ENCODE data around the gene CIP2A.
"Not testable (repeated sequence)": the region's sequence is repeated elsewhere in the genome, so short reads cannot be mapped to it uniquely, and the experiment has no call there.

The CIP2A gene

DNA sequence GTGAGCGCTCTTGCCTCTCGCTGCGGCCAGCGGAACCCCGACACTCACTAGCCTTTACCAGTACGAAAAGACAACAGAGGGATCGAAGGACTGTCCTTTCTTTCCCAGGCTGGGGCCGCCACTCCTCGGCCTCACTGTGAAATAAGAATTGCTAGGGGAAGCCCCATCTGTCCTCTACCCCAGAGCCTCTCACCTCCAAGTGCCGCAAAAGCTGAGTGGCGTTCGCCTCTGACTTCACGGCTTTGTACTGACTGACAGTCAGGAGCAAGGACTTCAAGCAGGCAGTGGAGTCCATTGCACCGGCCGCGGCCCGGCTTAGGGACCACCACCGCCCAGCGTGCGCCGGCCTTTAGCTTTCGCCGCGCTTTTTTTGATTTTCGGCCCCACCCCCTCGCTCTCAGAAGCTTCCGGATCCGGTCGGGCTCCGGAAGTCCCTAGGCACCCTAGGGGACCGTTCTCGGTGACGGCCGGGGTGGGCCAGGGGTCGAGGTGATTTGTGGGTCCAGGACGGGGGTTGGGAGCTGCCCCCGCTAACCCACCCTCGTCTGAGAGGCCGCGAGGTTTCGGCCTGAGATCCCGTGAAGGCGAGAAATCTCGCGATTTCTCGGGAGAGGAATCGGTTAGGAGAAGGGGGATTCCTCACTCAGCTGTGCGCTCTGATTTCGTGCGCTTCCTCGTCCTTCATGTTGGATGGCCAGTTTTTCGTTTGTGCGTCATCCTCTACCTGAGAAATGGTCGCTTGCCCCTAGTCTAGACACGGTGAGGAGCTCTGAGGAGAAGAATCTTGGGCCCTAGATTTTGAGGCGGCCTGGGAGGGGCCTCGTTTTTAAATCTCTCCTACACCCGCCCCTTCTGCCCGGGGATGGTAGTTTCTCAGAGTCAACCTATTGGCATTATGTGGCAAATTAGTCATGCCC is at the start of gene CIP2A, which contains the start of gene DZIP3:
Gene CIP2A, minus strand, starts transcription at position 358 of the 917 bp plus-strand sequence. Its CDS starts 63 bp downstream, at position 295.
Gene DZIP3, plus strand, starts transcription at position 642 of the 917 bp plus-strand sequence. CDS start 15,685 bp downstream, outside the sequence.
- peak; percentile 56 to 66 for DNase-seq (ENCODE audit: low read depth in 2 of 2)

GRCh38 chr3:108629974-108630373 is 40.7 kb upstream of the CIP2A start:
- DNase-seq (ENCODE audit: low read depth in 2 of 2), result no peak

DNA sequence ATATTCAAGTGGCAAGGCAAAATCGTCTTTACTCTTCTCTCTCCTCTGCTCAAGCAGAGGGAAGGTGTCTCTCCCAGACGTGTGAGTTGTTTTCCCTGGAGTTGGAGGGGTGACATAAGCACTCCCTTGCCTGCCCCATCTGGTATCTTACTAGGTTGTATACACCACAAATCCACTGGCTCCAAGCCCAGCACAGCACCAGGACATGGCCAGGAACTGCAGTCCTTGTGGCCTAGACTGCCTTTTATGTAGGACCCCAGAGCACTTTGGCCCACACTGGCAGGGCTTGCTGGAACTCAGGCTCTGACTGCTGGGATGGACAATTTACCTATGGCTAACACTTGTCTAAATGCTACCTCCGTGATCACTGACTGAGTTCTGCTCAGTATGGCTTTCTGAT is 34.3 kb upstream of the CIP2A start:
- no peak for DNase-seq (ENCODE audit: low read depth in 2 of 2)

DNA sequence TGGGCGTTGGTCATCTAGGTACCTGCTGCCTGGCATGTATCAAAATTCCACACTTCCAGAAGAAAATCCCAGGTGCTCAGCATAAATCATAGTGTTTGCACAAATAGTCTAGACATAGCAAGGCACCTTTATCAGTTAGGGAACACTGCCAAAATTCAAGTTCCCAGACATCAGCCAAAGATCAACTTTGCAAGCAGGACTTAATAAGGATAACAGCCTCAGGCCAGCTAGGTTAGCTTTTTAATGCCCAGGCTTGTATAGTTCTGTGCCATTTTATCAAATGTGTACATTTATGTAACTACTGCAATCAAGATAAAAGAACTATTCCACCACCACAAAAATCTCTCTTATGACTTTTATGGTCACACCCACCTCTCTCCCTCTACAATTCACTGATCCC is 31.0 kb upstream of the CIP2A start:
- DNase-seq (ENCODE audit: low read depth in 2 of 2), result no peak

GRCh38 chr3:108616090-108616489 is 26.9 kb upstream of the CIP2A start:
- not testable (repeated sequence) for DNase-seq (ENCODE audit: low read depth in 2 of 2)

- DNase-seq (ENCODE audit: low read depth in 2 of 2), result no peak
These were observed 21.4 kb upstream of the CIP2A start for GRCh38 chr3:108610651-108611050.

GRCh38 chr3:108608750-108609149 is 19.5 kb upstream of the CIP2A start:
- no peak for DNase-seq (ENCODE audit: low read depth in 2 of 2)

DNA sequence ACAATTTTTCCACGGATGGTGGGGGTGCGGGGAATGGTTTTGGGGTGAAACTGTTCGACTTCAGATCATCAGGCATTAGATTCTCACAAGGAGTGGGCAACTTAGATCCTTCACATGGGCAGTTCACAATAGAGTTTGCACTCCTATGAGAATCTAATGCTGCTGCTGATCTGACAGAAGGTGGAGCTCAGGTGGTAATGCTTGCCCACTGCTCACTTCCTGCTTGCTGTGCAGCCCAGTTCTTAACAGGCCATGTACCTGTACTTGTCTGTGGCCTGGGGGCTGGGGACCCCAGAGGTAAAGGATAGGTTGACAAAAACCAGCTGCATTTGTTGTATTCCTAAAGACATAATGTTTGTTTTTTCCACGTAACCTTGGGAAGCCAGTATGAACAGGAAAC is 16.3 kb upstream of the CIP2A start:
- DNase-seq (ENCODE audit: low read depth in 2 of 2), result no peak

- no peak for DNase-seq (ENCODE audit: low read depth in 2 of 2)
These were observed 15.8 kb upstream of the CIP2A start for GRCh38 chr3:108605028-108605427.

DNA sequence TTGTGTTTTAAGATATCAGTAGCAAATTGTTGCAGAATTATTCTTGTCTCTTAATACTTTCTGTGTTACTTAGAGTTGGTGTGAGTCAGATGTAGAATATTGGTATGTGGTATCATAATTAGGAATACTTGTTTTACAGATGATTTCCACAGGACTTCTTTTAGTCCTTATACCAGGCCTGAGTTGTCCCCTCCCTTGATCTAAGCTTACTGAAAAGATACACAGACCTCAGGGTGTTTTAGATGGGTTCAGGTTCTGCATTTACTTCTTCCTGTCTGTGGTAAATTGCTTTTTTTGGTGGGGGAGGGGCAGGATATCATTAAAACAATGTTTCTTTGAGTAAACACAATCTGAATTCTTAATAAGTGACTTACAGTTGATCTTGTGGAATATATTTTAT is 14.5 kb upstream of the CIP2A start:
- no peak for DNase-seq (ENCODE audit: low read depth in 2 of 2)

DNA sequence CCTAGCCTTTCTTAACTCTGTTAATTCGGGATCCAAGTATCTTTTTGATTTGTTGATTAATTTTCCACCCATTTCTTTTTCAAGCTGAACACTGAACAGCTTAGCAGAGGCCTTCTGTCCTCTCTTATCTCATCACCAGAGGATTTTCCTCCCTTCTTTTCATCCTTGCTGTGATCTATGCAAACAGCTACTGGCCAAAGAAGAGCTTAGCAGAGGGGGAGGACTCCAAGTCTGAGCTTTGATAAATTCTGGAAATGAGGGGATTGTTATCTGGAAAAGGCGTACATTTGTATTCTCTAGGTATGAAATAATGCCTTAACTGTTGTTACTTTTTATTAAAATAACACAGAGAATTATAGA is 13.7 kb upstream of the CIP2A start:
- DNase-seq (ENCODE audit: low read depth in 2 of 2), result no peak

DNA sequence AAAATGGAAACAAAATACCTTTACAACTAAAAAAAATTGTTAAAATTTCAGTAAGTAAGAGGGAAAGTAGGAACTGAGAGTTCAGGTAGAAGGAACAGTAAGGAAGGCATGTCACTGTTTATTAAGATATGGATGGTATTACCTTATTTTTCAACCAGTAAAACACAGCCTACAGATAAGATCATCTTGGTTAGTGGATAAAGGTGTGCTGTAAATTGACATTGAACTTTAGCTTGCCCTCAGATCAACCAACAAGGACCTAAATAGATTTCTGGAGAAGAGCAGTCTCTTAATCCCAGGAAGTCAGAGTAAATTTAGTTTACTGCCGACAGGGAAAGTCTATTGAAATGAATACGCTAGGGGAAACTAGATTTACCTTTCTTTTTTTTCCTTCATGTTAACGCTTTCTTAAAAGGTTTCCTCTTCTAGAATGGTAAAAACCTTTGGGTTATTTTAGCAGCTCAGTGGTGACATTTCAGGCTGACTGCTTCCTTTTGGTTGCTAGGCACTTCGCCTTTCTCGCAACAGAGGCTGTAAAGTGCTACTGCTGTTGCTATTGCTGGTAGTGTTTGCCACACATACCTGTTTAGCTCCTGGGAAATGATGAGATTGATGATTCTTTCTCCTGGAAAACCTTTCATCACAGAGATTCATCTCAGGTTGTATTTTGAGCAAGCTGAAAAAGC is 13.2 kb upstream of the CIP2A start:
- peak in 1 of 2 donors; percentile 9 for DNase-seq (ENCODE audit: low read depth in 2 of 2)

DNA sequence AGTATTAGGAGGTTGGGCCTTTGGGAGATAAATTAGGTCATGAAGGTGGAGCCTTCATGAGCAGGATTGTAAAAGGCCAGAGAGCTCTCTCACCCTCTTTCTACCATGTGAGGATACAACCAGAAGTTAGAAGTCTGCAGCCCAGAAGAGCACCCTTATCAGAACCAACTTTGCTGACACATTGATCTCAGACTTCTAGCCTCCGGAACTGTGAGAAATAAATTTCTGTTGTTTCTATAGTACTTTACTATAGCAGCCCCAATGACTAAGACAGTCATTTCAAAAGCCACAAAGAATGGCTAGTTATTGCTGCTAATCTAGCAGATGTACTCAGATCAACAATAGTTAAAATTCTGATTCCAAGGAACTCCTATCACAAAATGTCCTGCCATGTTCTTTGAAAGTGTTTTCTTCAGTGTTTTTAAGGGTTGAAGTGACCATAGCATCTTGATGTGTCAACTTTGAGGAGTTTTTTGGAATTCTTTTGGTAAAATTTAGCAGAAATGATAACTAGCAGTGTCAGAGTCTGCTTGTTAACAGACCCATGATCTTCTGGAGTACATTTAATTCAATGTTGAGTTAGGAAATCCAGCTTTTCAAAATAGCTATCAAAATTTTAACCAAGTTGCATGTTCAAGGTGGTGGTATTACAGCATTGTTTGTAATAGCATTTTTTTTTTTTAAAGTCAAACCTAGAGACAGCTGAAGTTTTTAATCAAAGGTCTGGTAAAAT is 10.6 kb upstream of the CIP2A start:
- no peak for DNase-seq (ENCODE audit: low read depth in 2 of 2)

DNA sequence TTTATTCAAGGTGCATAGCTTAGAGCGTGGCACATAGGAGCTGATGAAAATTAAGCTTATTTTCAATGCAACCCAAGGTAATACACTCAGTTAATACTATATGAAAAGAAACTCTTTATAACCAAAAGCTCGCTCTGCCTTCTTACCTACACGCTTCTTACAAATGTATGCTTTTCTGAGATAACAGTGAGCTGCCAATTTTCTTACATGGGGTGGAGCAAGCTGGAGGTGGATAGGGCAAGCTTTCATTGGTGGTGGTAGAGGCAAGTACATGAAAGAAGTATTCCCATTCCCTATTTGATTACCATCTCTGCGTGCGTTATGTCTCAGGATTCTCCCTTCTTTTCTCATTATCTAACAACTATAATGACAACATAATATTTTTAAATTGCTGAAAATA is 9.1 kb upstream of the CIP2A start:
- no peak for DNase-seq (ENCODE audit: low read depth in 2 of 2)

- DNase-seq (ENCODE audit: low read depth in 2 of 2), result no peak
These were observed 6.1 kb upstream of the CIP2A start for GRCh38 chr3:108595321-108595720.

DNA sequence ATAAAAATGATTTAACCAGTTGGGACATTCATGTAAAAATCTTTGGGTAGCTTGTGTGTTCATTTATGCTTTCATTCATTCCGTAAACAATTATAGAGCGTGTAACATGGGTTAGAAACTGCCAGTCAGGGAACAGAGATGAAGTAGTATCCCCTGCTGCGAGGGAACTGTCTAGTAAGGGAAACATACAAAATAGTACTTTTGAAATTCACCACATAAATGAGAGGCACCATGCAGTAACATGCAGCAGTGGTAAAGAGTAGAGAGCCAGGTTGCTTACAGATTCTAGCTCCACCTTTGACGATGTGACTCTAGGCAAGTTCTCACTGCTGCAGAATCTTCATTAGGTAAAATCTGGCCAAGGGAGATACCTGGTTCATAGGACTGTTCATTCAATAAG is 1.2 kb upstream of the CIP2A start:
- DNase-seq (ENCODE audit: low read depth in 2 of 2), result no peak

- DNase-seq (ENCODE audit: low read depth in 2 of 2), result no peak
These were observed 723 bp upstream of the CIP2A start for GRCh38 chr3:108589998-108590323.

- no peak for DNase-seq (ENCODE audit: low read depth in 2 of 2)
These were observed 637 bp downstream of the CIP2A start for GRCh38 chr3:108588601-108589000.

GRCh38 chr3:108578064-108578463 is 11.2 kb downstream of the CIP2A start:
- DNase-seq (ENCODE audit: low read depth in 2 of 2), result no peak

- DNase-seq (ENCODE audit: low read depth in 2 of 2), result no peak
These were observed 19.9 kb downstream of the CIP2A start for GRCh38 chr3:108569336-108569735.

DNA sequence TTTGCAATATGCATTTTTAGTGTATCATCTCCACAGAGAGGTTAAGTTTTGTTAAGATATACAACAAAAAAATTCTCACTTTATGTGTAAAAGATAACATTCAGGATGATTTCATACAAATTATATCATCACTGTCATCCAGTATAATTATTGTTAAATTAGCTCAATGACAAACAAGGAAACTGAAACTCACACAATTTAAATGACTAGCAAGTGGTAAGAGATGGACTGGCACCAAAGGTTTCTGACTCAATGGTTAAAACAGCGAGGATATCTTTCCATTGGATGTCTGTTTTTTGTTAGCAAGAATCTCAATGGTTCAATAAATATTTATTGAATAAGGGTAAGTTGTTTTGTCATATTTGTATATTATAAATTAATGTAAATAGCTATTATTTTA is 22.6 kb downstream of the CIP2A start:
- no peak for DNase-seq (ENCODE audit: low read depth in 2 of 2)

DNA sequence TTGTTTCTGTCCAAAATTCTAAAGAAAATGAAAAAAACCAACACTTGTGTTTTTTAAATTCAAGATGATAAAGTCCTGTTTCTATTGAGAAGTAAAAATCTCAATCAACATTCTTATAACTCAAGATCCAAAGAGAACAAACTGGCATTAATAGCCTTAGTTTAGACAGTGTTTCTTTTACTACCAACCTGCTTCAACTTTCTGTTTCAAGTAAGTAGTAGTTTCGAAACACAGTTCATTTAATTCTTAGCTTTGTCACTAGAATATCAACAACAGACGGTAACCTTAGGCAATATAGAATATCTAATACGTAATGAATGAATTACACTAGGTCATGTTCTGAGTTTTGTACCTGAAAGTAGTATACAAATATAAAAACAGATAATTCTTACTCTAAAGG is 23.7 kb downstream of the CIP2A start:
- DNase-seq (ENCODE audit: low read depth in 2 of 2), result no peak
